Calu3 (cell line): ENCODE data around the gene SLC25A21. TPM values are rescaled to one million over a fixed set of nuclear protein-coding genes. Genes with fewer than 3 reads are reported as not detected.
A peak's percentile ranks its signal among the peaks of the same experiment; 100 is the strongest.
"Not testable (repeated sequence)": the region's sequence is repeated elsewhere in the genome, so short reads cannot be mapped to it uniquely, and the experiment has no call there.

Experiments
- BruUV-seq: library from RNA; stranded (reverse); fragments of 400-500 nt; replicated peaks from 2 replicates; lab custom pipeline; 2021; lab: Mats Ljungman, UMichigan
- CTCF ChIA-PET: fragments of 300-600 bp; sonication (Branson Sonifier 250); formaldehyde crosslinking; loops from one replicate; lab custom pipeline; 2022; ENCODE audit warnings: antibody characterized with exemption; lab: Charles Lee
- DNase-seq: peaks from one replicate; pipeline ENCODE4 v3.0.0; 2022
- H3K27ac Mint-ChIP-seq: one replicate; pipeline ENCODE4 v1.8.0; 2022; ENCODE audit warnings: mixed read lengths; ENCODE audit not compliant: unreplicated experiment
- H3K27me3 Mint-ChIP-seq: one replicate; pipeline ENCODE4 v1.8.0; 2022; ENCODE audit warnings: mixed read lengths; ENCODE audit not compliant: unreplicated experiment
- H3K36me3 Mint-ChIP-seq: one replicate; pipeline ENCODE4 v1.8.0; 2022; ENCODE audit warnings: mild to moderate bottlenecking, moderate library complexity, mixed read lengths; ENCODE audit not compliant: insufficient read depth, unreplicated experiment
- H3K4me1 Mint-ChIP-seq: one replicate; pipeline ENCODE4 v1.8.0; 2022; ENCODE audit warnings: mild to moderate bottlenecking, low read depth, mixed read lengths; ENCODE audit not compliant: unreplicated experiment
- H3K4me3 Mint-ChIP-seq: one replicate; pipeline ENCODE4 v1.8.0; 2022; ENCODE audit warnings: mild to moderate bottlenecking, low read depth, moderate library complexity, mixed read lengths; ENCODE audit not compliant: unreplicated experiment
- H3K9me3 Mint-ChIP-seq: one replicate; pipeline ENCODE4 v1.8.0; 2022; ENCODE audit warnings: low read depth, mixed read lengths; ENCODE audit not compliant: unreplicated experiment
- CTCF ChIP-seq: fragments of 200-600 bp; IDR thresholded peaks from one replicate; pipeline ENCODE4 v1.8.0; 2022; ENCODE audit warnings: antibody characterized with exemption; ENCODE audit not compliant: unreplicated experiment
- intact Hi-C: fragments of 100-400 bp; cut with micrococcal nuclease; formaldehyde crosslinking; loops from one replicate; pipeline ENCODE4 v1.10.0; 2022; ENCODE audit not compliant: unreplicated experiment
- total RNA-seq: library from RNA; stranded (reverse); gene quantifications from 2 replicates; pipeline ENCODE4 v1.2.3, GENCODE V29; 2022

SLC25A21 gene
- total RNA-seq, 1 experiment from 2014 or later = 1.4 TPM

GRCh38 chr14:37197421-37198272 lies 25.2 kb upstream of the SLC25A21 start, which contains the start of gene MIPOL1:
Gene MIPOL1, plus strand, starts transcription at chr14:37197937. Its CDS starts 49,952 bp downstream, at chr14:37247889.
- TF ChIP-seq CTCF = no peak
- Mint-ChIP-seq H3K27ac (peak within 1 kb of the TSS; percentile 97), H3K36me3 (peaks cover 23% of the 10 kb centered on the region), H3K4me1 (peaks cover 44% of the 10 kb centered on the region), H3K4me3 (peak within 1 kb of the TSS; percentile 94), H3K27me3 (no peaks in the 10 kb centered on the region), H3K9me3 (no peaks in the 10 kb centered on the region)
- DNase-seq = peak; percentile 85
- CTCF ChIA-PET = interaction anchor here (0.6 to 1.5 kb wide), 2 partner anchors 35 to 1680 kb away, joined by 4 read pairs; no protein-coding TSS in a partner anchor
- TSS peak; percentile 95 for BruUV-seq
- intact Hi-C loops = loop anchor here (2.0 to 5.0 kb wide), 2 partner anchors 25 to 35 kb away; partner anchors contain the start of gene SLC25A21

GRCh38 chr14:37196604-37197420 lies 24.4 kb upstream of the SLC25A21 start:
- CTCF ChIA-PET = interaction anchor here (0.6 kb wide), 1 partner anchor 1679 kb away, joined by 4 read pairs; no protein-coding TSS in a partner anchor
- no TSS peak for BruUV-seq
- Mint-ChIP-seq H3K9me3 (no peaks in the 10 kb centered on the region), H3K4me1 (peaks cover 35% of the 10 kb centered on the region), H3K27me3 (no peaks in the 10 kb centered on the region), H3K4me3 (peak overlapping the region; percentile 94), H3K27ac (peak overlapping the region; percentile 97), H3K36me3 (peaks cover 23% of the 10 kb centered on the region)
- intact Hi-C loops = loop anchor here (5.0 kb wide), 1 partner anchor 35 kb away; no protein-coding TSS in a partner anchor
- no peak for DNase-seq
- TF ChIP-seq CTCF = no peak

GRCh38 chr14:37195327-37195726 lies 22.9 kb upstream of the SLC25A21 start:
- no TSS peak for BruUV-seq
- H3K9me3 Mint-ChIP-seq = no peaks in the 10 kb centered on the region
- peaks cover 30% of the 10 kb centered on the region for H3K4me1 Mint-ChIP-seq
- intact Hi-C loops = loop anchor here (5.0 kb wide), 1 partner anchor 37 kb away; no protein-coding TSS in a partner anchor
- CTCF ChIA-PET = no interaction called here
- TF ChIP-seq CTCF = no peak
- H3K36me3 Mint-ChIP-seq = peaks cover 23% of the 10 kb centered on the region
- H3K27me3 Mint-ChIP-seq = no peaks in the 10 kb centered on the region
- peak overlapping the region; percentile 37 for H3K4me3 Mint-ChIP-seq
- peak; percentile 3 for DNase-seq
- H3K27ac Mint-ChIP-seq = peak overlapping the region; percentile 87

- no peak for TF ChIP-seq CTCF
- peak; percentile 8 for DNase-seq
- Mint-ChIP-seq H3K4me3 (peak overlapping the region; percentile 37), H3K9me3 (no peaks in the 10 kb centered on the region), H3K4me1 (peaks cover 30% of the 10 kb centered on the region), H3K27ac (peak overlapping the region; percentile 87), H3K36me3 (peaks cover 23% of the 10 kb centered on the region), H3K27me3 (no peaks in the 10 kb centered on the region)
- no TSS peak for BruUV-seq
- CTCF ChIA-PET = no interaction called here
- intact Hi-C loops = loop anchor here (5.0 kb wide), 1 partner anchor 38 kb away; no protein-coding TSS in a partner anchor
These were observed 22.3 kb upstream of the SLC25A21 start for GRCh38 chr14:37194698-37195097.

GRCh38 chr14:37189733-37190132 lies 17.3 kb upstream of the SLC25A21 start:
- BruUV-seq, intact Hi-C loops, H3K27ac Mint-ChIP-seq, H3K4me3 Mint-ChIP-seq, H3K4me1 Mint-ChIP-seq, CTCF ChIA-PET, H3K9me3 Mint-ChIP-seq, H3K27me3 Mint-ChIP-seq, DNase-seq, H3K36me3 Mint-ChIP-seq: not testable (repeated sequence)
